GM21723 (cell line): Measurements from ENCODE around the gene CFAP46.

Experiments
- ATAC-seq: cut with Tn5 transposase; IDR thresholded peaks from one replicate; pipeline ENCODE4 v1.9.1; 2021; ENCODE audit warnings: mild to moderate bottlenecking, moderate library complexity; ENCODE audit not compliant: unreplicated experiment

CFAP46 gene

GRCh38 chr10:132918617-132919373, 23.6 kb downstream of the CFAP46 start:
- ATAC-seq = no peak

- ATAC-seq = no peak
These were observed 24.1 kb downstream of the CFAP46 start for GRCh38 chr10:132918264-132918616.

GRCh38 chr10:132916956-132917666, 25.3 kb downstream of the CFAP46 start:
- no peak for ATAC-seq

GRCh38 chr10:132916421-132916841, 25.9 kb downstream of the CFAP46 start:
- no peak for ATAC-seq

GRCh38 chr10:132915411-132915810, 27.0 kb downstream of the CFAP46 start:
- no peak for ATAC-seq

- no peak for ATAC-seq
These were observed 27.6 kb downstream of the CFAP46 start for GRCh38 chr10:132914732-132915131.

GRCh38 chr10:132913559-132914115, 28.7 kb downstream of the CFAP46 start:
- ATAC-seq = no peak

GRCh38 chr10:132912713-132913558, 29.4 kb downstream of the CFAP46 start:
- ATAC-seq = no peak

GRCh38 chr10:132912225-132912712, 30.1 kb downstream of the CFAP46 start:
- ATAC-seq = no peak

GRCh38 chr10:132911786-132912097, 30.6 kb downstream of the CFAP46 start:
- no peak for ATAC-seq

- no peak for ATAC-seq
These were observed 31.2 kb downstream of the CFAP46 start for GRCh38 chr10:132910901-132911785.

GRCh38 chr10:132910186-132910880, 32.0 kb downstream of the CFAP46 start:
- no peak for ATAC-seq

GRCh38 chr10:132909491-132910071, 32.8 kb downstream of the CFAP46 start:
- ATAC-seq = no peak

GRCh38 chr10:132908621-132909295, 33.6 kb downstream of the CFAP46 start:
- no peak for ATAC-seq

- no peak for ATAC-seq
These were observed 34.3 kb downstream of the CFAP46 start for GRCh38 chr10:132907821-132908620.

- no peak for ATAC-seq
These were observed 35.5 kb downstream of the CFAP46 start for GRCh38 chr10:132906836-132907235.

- ATAC-seq = no peak
These were observed 36.3 kb downstream of the CFAP46 start for GRCh38 chr10:132906106-132906505.

GRCh38 chr10:132905661-132906060, 36.7 kb downstream of the CFAP46 start:
- ATAC-seq = no peak
